Sigmoid colon (tissue), 4 donors: Measurements from ENCODE around the gene MBP.

ENCODE experiments used
- CTCF ChIP-seq, 4 experiments: fragments of 450-650 bp in 3 of 4; fragments of 200-600 bp in 1 of 4; IDR thresholded peaks; one replicate each; pipeline ENCODE4 v1.5.1; 2016 to 2019; ENCODE audit warnings: antibody characterized with exemption in 4 of 4, mild to moderate bottlenecking in 3 of 4, moderate library complexity in 2 of 4
- EP300 ChIP-seq, 4 donors: sonication (generic); formaldehyde crosslinking; IDR thresholded peaks; one replicate each; pipeline ENCODE4 v1.6.1; 2017; ENCODE audit warnings: antibody characterized with exemption in 4 of 4
- POLR2A ChIP-seq, 2 donors: fragments of 450-650 bp; IDR thresholded peaks; one replicate each; pipeline ENCODE4 v1.6.1; 2016; ENCODE audit warnings: antibody characterized with exemption in 2 of 2, mild to moderate bottlenecking in 2 of 2, moderate library complexity in 2 of 2
- POLR2AphosphoS5 ChIP-seq, 4 donors: sonication (generic); formaldehyde crosslinking; IDR thresholded peaks; one replicate each; pipeline ENCODE4 v1.6.1; 2017; ENCODE audit warnings: antibody characterized with exemption in 4 of 4

GRCh38 chr18:77068321-77069312 is 64.0 kb downstream of the MBP start:
- TF ChIP-seq EP300 (IDR thresholded peaks at IDR 0.05) (no peak), CTCF (IDR thresholded peaks at IDR 0.05) (no peak), POLR2A (IDR thresholded peaks at IDR 0.05) (no peak), POLR2AphosphoS5 (IDR thresholded peaks at IDR 0.05) (no peak)
